Measurements from ENCODE around the gene TAF4B. TPM values are rescaled to one million over a fixed set of nuclear protein-coding genes. Genes with fewer than 3 reads are reported as not detected.
"Not testable (repeated sequence)": the region's sequence is repeated elsewhere in the genome, so short reads cannot be mapped to it uniquely, and the experiment has no call there.

TAF4B gene
- total RNA-seq, 1 experiment from 2014 or later, result 6.0 TPM

GRCh38 chr18:26335571-26336487, 109.6 kb downstream of the TAF4B start:
- in situ Hi-C loops (cut with HindIII; ENCODE audit: low pct_unique_long_range_greater_than_20kb, low sequenced_read_pairs), result no loop called here
- no peak for DNase-seq (ENCODE audit: low read depth)

GRCh38 chr18:26336572-26336971, 110.3 kb downstream of the TAF4B start:
- no peak for DNase-seq (ENCODE audit: low read depth)
- in situ Hi-C loops (cut with HindIII; ENCODE audit: low pct_unique_long_range_greater_than_20kb, low sequenced_read_pairs), result no loop called here

GRCh38 chr18:26342646-26343045, 116.4 kb downstream of the TAF4B start:
- DNase-seq (ENCODE audit: low read depth), result no peak
- in situ Hi-C loops (cut with HindIII; ENCODE audit: low pct_unique_long_range_greater_than_20kb, low sequenced_read_pairs), result no loop called here

GRCh38 chr18:26350961-26351360, 124.7 kb downstream of the TAF4B start:
- in situ Hi-C loops (cut with HindIII; ENCODE audit: low pct_unique_long_range_greater_than_20kb, low sequenced_read_pairs), result no loop called here
- no peak for DNase-seq (ENCODE audit: low read depth)

GRCh38 chr18:26356045-26356785, 130.0 kb downstream of the TAF4B start:
- DNase-seq (ENCODE audit: low read depth), result no peak
- in situ Hi-C loops (cut with HindIII; ENCODE audit: low pct_unique_long_range_greater_than_20kb, low sequenced_read_pairs), result no loop called here

- DNase-seq (ENCODE audit: low read depth), result no peak
- in situ Hi-C loops (cut with HindIII; ENCODE audit: low pct_unique_long_range_greater_than_20kb, low sequenced_read_pairs), result no loop called here
Observed at GRCh38 chr18:26357960-26358359, 131.7 kb downstream of the TAF4B start.

GRCh38 chr18:26362021-26362420, 135.8 kb downstream of the TAF4B start:
- in situ Hi-C loops (cut with HindIII; ENCODE audit: low pct_unique_long_range_greater_than_20kb, low sequenced_read_pairs), result no loop called here
- no peak for DNase-seq (ENCODE audit: low read depth)

- in situ Hi-C loops (cut with HindIII; ENCODE audit: low pct_unique_long_range_greater_than_20kb, low sequenced_read_pairs), result no loop called here
- DNase-seq (ENCODE audit: low read depth), result no peak
Observed at GRCh38 chr18:26367425-26367824, 141.2 kb downstream of the TAF4B start.

GRCh38 chr18:26370037-26370436, 143.8 kb downstream of the TAF4B start:
- in situ Hi-C loops (cut with HindIII; ENCODE audit: low pct_unique_long_range_greater_than_20kb, low sequenced_read_pairs), result no loop called here
- no peak for DNase-seq (ENCODE audit: low read depth)

GRCh38 chr18:26376105-26376504, 149.9 kb downstream of the TAF4B start:
- no peak for DNase-seq (ENCODE audit: low read depth)
- in situ Hi-C loops (cut with HindIII; ENCODE audit: low pct_unique_long_range_greater_than_20kb, low sequenced_read_pairs), result no loop called here

- in situ Hi-C loops (cut with HindIII; ENCODE audit: low pct_unique_long_range_greater_than_20kb, low sequenced_read_pairs), result no loop called here
- DNase-seq (ENCODE audit: low read depth), result no peak
Observed at GRCh38 chr18:26378701-26379100, 152.5 kb downstream of the TAF4B start.

GRCh38 chr18:26381555-26381954, 155.3 kb downstream of the TAF4B start:
- DNase-seq (ENCODE audit: low read depth); in situ Hi-C loops (cut with HindIII; ENCODE audit: low pct_unique_long_range_greater_than_20kb, low sequenced_read_pairs): not testable (repeated sequence)

- peak; percentile 23 for DNase-seq (ENCODE audit: low read depth)
- in situ Hi-C loops (cut with HindIII; ENCODE audit: low pct_unique_long_range_greater_than_20kb, low sequenced_read_pairs), result no loop called here
Observed at GRCh38 chr18:26383454-26384270, 157.4 kb downstream of the TAF4B start.

GRCh38 chr18:26386002-26386401, 159.8 kb downstream of the TAF4B start:
- in situ Hi-C loops (cut with HindIII; ENCODE audit: low pct_unique_long_range_greater_than_20kb, low sequenced_read_pairs), result no loop called here
- peak; percentile 40 for DNase-seq (ENCODE audit: low read depth)

- no peak for DNase-seq (ENCODE audit: low read depth)
- in situ Hi-C loops (cut with HindIII; ENCODE audit: low pct_unique_long_range_greater_than_20kb, low sequenced_read_pairs), result no loop called here
Observed at GRCh38 chr18:26386441-26386840, 160.2 kb downstream of the TAF4B start.

GRCh38 chr18:26394047-26394654, 167.9 kb downstream of the TAF4B start:
- DNase-seq (ENCODE audit: low read depth), result no peak
- in situ Hi-C loops (cut with HindIII; ENCODE audit: low pct_unique_long_range_greater_than_20kb, low sequenced_read_pairs), result no loop called here

GRCh38 chr18:26397019-26397418, 170.8 kb downstream of the TAF4B start:
- no peak for DNase-seq (ENCODE audit: low read depth)
- in situ Hi-C loops (cut with HindIII; ENCODE audit: low pct_unique_long_range_greater_than_20kb, low sequenced_read_pairs), result no loop called here

- in situ Hi-C loops (cut with HindIII; ENCODE audit: low pct_unique_long_range_greater_than_20kb, low sequenced_read_pairs), result no loop called here
- DNase-seq (ENCODE audit: low read depth), result no peak
Observed at GRCh38 chr18:26403491-26403890, 177.2 kb downstream of the TAF4B start.
